PFSK-1 (cell line): ENCODE data around the gene BGN.

Source experiments
- FOXP2 ChIP-seq: optimal IDR thresholded peaks from 2 replicates; pipeline ENCODE3; 2011; ENCODE audit warnings: borderline replicate concordance, control low read depth, inconsistent platforms; ENCODE audit not compliant: insufficient read depth; ENCODE audit errors: extremely low read length, extremely low read depth
- POLR2AphosphoS5 ChIP-seq: IDR thresholded peaks from 2 replicates; pipeline ENCODE4 v1.6.1; 2012; ENCODE audit warnings: low read depth, mild to moderate bottlenecking, control low read depth, low read length, moderate library complexity
- SIN3A ChIP-seq: IDR thresholded peaks from 2 replicates; pipeline ENCODE4 v1.6.1; 2012; ENCODE audit warnings: mild to moderate bottlenecking, low read length, moderate library complexity, borderline replicate concordance; ENCODE audit not compliant: insufficient read depth
- TAF1 ChIP-seq: IDR thresholded peaks from 2 replicates; pipeline ENCODE4 v1.6.1; 2012; ENCODE audit warnings: low read length, control low read depth, borderline replicate concordance; ENCODE audit not compliant: insufficient read depth
- TF ChIP-seq, protein P1 (sequence below), 2 experiments: IDR thresholded peaks; 2 replicates each; pipeline versions ENCODE4 v1.6.1 to v1.8.0; 2011 to 2012; ENCODE audit warnings: low read depth in 2 of 2, low read length in 2 of 2, control low read depth in 1 of 2, inconsistent platforms in 1 of 2, mild to moderate bottlenecking in 1 of 2, moderate library complexity in 1 of 2; ENCODE audit not compliant: insufficient read depth in 1 of 2

BGN gene

DNA sequence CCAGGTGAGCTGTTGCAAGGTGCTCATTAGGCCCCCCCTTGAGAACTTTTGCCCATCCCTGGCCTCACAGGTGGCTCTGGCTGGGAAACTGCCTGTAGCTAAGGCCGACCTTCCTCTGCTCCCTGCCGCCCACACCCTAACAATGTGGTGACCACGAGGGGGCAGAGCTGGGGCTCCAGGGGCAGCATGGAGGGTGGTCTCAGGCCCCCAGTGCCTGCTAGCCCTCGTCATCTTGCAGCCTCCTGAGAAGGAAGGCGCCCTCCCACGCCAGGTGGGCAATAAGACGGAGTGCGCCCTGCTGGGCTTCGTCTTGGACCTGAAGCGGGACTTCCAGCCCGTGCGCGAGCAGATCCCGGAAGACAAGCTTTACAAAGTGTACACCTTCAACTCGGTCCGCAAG lies 55.0 kb downstream of the BGN start:
- TF ChIP-seq SIN3A (no peak), POLR2AphosphoS5 (no peak), TAF1 (no peak), FOXP2 (no peak)
- TF ChIP-seq, protein P1, sequence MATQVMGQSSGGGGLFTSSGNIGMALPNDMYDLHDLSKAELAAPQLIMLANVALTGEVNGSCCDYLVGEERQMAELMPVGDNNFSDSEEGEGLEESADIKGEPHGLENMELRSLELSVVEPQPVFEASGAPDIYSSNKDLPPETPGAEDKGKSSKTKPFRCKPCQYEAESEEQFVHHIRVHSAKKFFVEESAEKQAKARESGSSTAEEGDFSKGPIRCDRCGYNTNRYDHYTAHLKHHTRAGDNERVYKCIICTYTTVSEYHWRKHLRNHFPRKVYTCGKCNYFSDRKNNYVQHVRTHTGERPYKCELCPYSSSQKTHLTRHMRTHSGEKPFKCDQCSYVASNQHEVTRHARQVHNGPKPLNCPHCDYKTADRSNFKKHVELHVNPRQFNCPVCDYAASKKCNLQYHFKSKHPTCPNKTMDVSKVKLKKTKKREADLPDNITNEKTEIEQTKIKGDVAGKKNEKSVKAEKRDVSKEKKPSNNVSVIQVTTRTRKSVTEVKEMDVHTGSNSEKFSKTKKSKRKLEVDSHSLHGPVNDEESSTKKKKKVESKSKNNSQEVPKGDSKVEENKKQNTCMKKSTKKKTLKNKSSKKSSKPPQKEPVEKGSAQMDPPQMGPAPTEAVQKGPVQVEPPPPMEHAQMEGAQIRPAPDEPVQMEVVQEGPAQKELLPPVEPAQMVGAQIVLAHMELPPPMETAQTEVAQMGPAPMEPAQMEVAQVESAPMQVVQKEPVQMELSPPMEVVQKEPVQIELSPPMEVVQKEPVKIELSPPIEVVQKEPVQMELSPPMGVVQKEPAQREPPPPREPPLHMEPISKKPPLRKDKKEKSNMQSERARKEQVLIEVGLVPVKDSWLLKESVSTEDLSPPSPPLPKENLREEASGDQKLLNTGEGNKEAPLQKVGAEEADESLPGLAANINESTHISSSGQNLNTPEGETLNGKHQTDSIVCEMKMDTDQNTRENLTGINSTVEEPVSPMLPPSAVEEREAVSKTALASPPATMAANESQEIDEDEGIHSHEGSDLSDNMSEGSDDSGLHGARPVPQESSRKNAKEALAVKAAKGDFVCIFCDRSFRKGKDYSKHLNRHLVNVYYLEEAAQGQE (IDR thresholded peaks at IDR 0.05; ENCODE audit: insufficient read depth in 1 of 2, low read depth in 2 of 2, low read length in 2 of 2): no peak

DNA sequence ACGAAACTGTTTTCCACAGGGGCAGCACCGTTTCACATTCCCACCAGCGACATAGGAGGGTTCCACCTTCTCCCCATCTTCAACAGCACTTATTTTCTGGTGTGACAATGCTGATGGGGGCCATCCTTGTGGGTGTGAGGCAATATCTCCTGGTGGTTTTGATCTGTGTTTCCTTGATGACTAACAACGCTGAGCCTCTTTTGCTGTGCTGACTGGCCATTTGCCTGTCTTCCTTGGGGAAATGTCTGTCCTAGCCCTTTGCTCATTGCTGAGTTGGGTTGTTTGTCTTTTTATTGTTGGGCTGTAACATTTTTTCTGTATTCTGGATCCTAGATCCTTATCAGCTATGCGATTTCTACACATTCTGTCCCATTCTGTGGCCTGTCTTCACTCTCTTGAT lies 56.4 kb downstream of the BGN start:
- TF ChIP-seq FOXP2: no peak
- TF ChIP-seq TAF1: no peak
- no peak for TF ChIP-seq SIN3A
- TF ChIP-seq POLR2AphosphoS5: no peak
- TF ChIP-seq, protein P1 (IDR thresholded peaks at IDR 0.05; ENCODE audit: insufficient read depth in 1 of 2, low read depth in 2 of 2, low read length in 2 of 2): no peak

DNA sequence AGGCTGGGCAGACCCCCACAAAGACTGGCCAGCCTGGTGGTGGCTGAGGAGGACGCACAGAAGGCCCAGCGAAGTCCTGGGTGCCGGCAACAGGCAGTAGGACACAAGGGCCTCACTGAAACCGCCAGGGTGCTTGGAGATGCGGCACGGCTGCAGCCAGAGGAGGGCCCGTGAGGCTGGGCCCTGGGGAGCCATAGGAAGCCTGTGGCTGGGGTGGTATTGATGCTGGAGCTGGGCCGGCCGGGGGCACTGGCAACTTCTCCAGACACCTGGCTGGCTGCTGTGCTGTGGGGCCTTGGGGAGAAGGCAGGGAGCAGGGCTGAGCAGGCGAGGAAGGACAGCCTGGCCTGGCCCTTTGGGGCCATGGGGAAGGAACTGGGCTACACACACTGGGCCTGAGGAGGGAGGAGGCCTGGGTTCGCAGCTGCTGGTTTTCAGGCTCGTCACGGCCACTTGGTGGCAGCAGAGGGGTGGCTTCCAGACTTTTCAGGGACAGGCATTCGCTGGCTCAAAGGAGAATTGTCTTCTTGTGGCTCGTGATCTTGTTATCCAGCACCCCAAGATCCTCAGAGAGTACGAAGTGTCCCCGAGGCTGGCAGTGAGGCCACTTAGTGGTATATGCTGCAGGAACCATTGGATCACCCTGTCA lies 59.9 kb downstream of the BGN start:
- no peak for TF ChIP-seq POLR2AphosphoS5
- no peak for TF ChIP-seq FOXP2
- TF ChIP-seq TAF1: no peak
- TF ChIP-seq, protein P1 (IDR thresholded peaks at IDR 0.05; ENCODE audit: insufficient read depth in 1 of 2, low read depth in 2 of 2, low read length in 2 of 2): no peak
- TF ChIP-seq SIN3A: no peak

DNA sequence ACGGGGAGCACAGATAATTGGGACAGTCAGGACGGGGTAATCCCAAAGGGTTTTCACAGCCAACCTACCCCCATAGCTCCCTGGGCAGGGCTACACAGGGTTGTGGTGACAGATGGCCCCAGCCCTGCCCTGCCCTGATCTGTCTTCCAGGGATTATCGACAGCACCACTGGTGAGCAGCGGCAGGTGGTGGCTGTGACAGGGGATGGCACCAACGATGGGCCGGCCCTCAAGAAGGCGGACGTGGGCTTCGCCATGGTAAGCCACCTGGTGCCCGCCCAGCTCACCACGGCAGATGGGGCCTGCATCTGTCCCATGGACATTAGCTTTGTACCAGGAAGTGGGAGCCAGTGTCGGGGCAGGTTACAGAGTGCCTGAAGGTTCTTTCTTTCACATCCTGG lies 62.0 kb downstream of the BGN start:
- TF ChIP-seq FOXP2: no peak
- TF ChIP-seq SIN3A: no peak
- TF ChIP-seq TAF1: no peak
- TF ChIP-seq, protein P1 (IDR thresholded peaks at IDR 0.05; ENCODE audit: insufficient read depth in 1 of 2, low read depth in 2 of 2, low read length in 2 of 2): no peak
- TF ChIP-seq POLR2AphosphoS5: no peak
